NCI-H2227 (cell line): ENCODE measurements around the gene SLC22A23.

ENCODE experiments used
- DNase-seq: peaks from one replicate; lab custom pipeline; 2025; ENCODE audit not compliant: unreplicated experiment; lab: John Stamatoyannopoulos, UW

SLC22A23 gene

DNA sequence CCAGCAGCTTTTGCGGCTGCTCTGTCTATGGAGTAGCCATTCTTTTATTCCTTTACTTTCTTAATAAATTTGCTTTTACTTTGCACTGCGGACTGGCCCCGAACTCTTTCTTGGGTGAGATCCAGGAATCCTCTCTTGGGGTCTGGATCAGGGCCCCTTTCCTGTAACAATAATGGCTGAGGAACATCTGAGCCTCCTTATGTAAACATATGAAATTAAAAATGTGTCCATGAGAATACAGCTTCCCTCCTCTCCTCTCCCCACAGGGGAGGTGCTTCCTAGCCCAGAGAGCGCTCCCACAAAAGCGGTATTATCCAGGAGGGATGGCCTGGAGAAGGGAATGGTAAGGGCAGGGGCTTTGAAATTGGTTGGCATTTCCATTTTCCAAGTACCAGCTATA lies 117.0 kb downstream of the SLC22A23 start:
- DNase-seq, result no peak

DNA sequence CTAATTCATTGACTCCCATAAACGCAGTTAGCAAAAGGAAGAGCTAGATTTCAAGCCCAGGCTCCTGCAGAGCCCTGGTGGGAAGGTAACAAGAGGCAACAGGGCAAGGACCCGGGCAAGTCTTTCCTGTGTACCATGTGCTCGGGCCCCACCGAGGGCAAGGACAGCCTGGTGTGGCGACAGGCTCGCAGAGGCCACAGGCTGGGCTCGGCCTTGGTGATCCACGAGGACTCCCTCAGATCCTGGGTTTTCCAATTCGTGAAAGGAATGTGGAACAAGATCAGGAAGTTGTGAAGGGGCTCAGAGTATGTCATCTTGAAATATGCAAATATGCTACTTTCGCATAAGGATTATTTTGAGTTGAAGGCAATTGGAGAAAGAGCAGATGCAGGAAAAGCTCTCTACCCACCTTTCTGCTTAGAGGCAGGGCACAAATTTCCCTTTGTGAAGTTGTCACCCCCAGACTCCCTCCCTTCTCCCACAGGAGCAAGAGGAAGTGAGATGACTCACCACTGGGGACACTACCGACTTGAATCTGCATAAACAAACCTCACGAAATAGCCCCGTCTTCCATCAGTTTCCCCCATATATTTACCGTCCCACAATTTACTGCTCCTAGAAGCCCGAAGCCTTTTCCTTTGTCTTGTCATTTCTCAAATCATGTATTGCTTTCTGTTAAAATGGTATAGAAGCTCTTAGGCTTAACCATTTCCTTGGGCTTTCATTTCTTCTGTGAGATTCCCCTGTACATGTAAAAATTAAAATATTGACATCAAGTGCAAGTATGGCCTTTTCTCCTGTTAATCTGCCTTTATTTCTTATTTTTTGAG lies 119.1 kb downstream of the SLC22A23 start:
- no peak for DNase-seq

DNA sequence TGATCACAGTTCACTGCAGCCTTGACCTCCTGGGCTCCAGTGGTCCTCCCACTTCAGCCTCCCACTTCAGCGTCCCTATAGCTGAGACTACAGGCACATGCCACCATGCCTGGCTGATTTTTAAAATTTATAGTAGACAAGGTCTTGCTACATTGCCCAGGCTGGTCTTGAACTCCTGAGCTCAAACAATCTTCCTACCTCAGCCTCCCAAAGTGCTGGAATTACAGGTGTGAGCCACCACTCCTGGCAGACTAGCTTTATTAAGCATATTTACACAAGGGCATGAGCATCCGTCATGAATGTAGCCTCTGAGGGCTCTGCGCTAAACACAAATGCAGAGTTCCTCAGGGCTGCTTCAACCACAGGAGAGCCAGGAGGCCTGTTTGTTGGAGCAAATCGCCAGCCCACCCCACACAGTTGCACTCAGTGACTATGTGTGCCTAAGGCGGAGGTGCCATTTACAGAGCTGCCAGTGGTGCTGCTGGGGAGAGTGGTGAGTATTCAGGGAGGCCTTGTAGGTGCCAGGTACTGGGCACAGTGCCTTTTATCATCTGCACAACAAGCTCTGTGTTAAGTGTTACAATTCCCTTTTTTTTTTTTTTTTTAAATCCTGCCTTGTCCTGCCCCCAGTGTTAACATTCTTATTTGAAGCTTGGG lies 119.9 kb downstream of the SLC22A23 start:
- no peak for DNase-seq

DNA sequence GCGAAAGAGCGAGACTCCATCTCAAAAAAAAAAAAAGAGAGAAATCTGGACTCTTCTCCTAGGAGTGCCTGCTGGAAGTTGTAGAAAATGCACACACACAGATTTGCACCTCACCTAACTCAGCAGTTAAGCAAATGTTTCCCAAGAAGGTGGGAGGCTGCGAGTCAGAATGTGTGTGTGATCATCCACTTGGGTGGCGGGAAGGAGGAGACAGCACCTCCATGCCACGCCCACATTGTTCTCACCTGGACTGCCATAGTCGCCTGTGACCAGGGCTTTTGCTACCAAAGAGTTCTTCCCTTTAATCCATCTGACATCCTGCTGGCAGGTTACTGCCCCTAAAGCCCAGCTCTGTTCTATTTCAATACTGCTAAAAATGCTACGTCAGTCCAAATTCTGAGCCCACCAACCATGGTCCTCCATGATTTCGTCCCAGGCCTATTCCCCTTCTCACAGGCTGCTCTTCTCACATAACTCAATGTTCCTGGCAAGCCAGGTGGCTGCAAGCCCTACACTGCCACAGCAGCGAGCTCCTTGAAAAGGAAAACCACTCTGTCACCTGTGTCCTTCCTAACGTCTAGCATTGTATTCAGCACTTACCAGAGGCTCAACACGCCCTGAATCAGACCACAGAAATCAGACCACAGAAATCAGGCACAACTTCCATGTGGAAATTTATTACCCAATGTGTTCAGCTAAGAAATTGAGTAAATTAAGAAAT lies 120.6 kb downstream of the SLC22A23 start:
- DNase-seq, result no peak

DNA sequence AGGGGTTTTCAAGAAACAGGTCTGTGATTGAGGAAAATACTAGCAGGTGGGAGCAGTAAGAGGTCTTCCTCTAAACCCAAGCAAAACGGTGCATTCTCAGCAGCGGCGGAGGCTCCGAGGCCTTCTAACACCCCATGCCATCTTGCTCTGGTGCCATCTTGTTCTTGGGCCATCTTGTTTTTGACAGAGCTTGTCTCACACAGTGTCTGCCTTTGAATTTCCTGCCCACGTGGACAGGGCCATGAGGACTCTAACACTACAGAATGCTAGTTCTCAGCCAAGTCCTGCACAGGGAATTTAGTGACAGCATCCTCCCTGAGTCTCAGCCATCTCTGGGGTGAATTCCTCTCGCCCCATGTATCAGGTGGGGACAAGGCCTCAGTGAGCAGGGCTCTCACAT lies 121.7 kb downstream of the SLC22A23 start:
- DNase-seq, result peak; percentile 57

DNA sequence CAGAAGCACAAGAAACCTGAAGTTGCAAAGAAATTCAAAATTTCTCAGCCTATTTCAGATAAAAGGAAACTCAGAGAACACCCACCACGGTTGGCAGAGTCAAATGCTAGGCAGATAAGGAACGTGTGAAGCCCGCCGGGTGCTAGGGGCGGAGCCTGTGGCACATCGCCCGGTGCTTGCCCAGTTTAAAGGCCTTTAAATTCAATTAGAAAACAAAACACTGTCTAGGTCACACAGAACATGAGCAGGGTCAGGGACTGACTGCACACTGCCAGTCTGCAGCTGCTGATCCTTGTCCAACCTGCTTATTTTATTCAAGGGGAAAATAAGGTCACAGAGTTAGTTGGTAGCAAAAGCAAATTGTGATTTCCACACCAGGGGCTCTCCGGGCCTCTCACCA lies 122.3 kb downstream of the SLC22A23 start:
- DNase-seq, result peak; percentile 82

DNA sequence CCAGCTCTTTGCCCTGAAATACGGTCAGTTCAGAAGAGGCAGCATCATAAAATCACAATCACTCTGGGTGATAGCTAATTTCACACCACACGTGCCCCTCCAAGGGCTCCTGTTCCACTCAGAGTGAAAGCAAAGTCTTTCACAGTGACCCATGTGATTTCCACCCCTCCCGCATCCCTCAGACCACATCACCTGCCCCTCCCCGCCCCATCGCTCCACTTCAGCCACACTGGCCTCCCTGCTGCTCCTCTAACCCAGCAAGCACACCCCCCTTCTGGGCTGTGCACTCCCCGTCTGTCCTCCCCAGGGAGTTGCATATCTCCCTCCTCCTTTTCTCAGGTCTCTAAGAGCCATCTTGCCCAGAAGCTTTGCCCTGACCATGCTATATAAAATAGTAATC lies 123.6 kb downstream of the SLC22A23 start:
- no peak for DNase-seq

DNA sequence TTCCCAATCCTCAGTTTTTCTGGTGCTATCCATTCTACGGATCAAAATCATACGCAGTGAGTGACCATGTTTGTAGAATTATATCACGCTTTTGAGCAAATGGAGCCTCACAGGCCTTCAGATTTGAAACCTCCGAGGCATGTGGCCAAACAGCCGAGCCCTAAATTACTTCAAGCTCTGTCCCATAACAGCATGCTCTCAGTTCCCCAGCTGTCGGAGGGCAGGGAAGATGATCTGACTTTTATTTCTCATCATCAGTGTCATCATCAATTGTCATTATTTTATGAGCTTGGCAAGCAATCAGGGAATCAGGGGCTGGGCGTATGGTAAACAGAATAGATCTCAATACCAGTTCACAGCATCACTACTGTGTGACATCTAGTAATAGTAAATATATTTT lies 124.9 kb downstream of the SLC22A23 start:
- no peak for DNase-seq

DNA sequence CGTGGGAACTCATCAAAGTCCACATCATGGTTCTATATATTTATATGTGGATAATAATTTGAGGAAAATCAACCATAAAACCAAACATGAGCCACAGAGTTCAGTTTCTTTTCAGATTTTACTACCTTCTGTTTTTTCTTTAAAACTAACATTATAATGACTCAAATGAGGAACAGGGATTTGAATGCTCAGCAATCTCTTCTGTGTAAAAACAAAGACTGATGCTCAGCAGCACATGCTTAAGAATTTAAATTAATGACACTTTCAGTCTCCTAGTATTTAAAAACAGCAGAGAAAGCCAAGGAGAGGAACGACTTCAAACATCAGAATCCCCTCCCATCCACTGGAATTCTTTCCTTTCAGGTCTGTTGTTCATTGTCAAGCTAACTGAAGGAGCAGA lies 125.4 kb downstream of the SLC22A23 start:
- no peak for DNase-seq

DNA sequence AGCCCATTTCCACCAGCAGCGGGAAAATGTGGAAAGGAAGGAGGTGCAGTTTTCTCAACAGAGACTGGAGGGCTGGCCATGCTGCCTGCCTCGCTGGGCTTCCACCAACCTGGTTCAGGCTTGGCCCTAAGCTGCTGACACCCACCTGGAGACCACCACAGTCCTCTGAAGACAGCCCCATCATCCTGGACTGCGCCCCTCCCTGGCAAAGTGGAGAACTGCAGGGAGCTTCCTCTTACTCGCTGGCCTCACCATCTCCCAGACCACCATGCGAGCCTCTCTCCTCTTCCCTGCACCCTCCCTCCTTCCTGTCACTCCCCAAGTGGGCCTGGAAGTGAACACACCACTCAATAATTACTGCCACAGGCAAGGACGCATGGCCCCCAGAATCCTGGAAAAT lies 126.7 kb downstream of the SLC22A23 start:
- no peak for DNase-seq

DNA sequence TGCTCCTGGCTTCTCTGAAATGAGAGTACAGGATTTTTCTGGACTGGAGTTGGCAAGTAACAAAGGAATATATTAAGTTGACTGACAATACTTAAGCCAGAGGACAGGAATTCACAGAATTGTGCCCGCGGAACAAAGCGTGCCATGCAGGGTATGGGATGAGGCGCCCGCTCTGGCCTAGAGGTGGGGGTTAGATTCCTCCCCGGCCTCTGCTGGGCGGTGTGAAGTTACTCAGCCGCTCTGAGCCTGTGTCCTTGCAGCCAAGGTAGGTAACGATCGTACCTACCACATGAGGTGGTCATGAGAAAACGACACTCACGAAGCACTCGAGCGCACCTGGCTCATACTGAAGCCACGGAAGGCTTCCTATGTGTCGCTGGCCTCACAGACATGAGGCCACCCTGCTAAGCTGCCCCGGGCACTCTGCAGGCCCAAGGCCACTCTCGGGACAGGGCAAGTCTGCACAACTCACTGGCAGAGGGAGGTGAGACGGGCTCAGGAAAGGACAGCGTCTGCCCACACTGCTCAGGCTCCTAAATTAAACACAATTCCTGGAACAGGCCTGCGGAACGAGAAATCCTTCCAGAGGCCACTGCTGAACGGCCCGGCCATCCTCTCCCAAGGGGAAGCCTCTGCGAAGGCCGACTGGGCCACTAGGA lies 127.3 kb downstream of the SLC22A23 start:
- DNase-seq, result no peak

DNA sequence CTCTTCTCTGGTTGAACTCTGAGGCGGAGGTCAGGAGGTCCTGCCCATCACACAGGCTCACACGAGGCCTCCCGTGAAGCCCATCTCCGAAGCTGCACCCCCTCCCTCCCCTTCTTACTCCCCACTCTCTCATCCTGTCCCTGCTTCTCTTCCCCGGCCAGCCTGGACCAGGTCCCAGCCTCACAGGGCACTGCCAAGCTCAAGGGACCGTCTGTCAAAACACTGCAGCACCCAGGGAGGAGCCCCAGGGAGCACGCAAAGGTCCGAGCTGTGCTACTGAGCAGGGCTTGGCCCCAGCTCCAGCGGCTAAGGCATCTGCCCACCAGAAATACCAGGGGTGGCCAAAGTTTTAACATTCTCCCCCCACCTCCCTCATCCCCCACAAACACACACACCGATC lies 128.1 kb downstream of the SLC22A23 start:
- DNase-seq, result no peak

DNA sequence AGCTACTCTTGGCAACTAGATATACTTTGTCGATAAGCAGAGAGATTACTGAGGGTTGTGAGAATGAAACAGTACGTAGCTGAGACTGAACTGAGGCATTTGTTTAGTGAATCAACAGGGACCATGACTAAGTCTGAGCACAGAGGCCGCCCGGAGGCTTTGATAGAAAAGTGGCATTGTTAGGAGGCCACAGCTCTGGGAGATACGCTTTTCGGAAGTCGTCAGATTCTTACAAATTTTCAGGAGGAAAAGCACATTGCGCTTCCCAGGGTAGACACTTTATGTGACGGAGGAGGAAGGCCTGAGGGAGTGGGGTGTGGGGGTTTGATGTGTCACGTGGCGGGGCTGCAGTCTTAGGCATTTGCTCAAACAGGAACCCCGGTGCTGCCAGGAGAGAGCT lies 128.7 kb downstream of the SLC22A23 start:
- DNase-seq, result no peak

DNA sequence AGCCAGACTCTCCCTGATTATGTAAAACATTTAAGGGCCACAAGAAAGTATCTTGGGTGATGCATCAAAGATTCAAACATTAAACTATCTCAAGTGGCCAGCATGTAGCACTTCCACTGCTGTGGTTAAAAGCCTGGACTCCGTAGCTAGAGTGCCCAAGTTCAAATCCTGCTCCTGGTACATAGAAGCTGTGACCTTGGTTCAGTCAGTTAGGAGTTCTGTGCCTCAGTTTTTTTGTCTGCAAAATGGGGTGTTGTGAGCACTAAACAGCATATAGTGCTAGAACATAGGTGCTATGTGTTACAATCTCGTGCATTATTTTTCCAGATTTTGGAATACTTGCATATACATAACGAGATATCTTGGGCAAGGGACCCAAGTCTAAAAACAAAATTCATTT lies 129.4 kb downstream of the SLC22A23 start:
- no peak for DNase-seq

DNA sequence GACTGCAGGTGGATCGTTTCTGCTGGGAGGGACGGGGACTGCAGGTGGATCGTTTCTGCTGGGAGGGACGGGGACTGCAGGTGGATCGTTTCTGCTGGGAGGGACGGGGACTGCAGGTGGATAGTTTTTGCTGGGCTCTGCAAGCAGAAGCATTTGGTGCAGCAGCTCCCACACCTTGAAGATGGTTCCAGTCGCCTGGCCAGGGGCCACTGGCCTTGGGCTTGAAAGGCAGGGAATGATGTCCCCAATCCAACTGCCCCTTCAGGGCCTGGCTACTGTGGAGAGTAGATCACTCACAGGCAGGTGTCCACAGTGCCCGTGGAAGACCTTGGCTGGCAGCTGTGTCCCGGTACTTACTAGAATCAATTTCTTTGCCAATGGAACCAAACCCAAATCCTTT lies 129.9 kb downstream of the SLC22A23 start:
- DNase-seq, result no peak

DNA sequence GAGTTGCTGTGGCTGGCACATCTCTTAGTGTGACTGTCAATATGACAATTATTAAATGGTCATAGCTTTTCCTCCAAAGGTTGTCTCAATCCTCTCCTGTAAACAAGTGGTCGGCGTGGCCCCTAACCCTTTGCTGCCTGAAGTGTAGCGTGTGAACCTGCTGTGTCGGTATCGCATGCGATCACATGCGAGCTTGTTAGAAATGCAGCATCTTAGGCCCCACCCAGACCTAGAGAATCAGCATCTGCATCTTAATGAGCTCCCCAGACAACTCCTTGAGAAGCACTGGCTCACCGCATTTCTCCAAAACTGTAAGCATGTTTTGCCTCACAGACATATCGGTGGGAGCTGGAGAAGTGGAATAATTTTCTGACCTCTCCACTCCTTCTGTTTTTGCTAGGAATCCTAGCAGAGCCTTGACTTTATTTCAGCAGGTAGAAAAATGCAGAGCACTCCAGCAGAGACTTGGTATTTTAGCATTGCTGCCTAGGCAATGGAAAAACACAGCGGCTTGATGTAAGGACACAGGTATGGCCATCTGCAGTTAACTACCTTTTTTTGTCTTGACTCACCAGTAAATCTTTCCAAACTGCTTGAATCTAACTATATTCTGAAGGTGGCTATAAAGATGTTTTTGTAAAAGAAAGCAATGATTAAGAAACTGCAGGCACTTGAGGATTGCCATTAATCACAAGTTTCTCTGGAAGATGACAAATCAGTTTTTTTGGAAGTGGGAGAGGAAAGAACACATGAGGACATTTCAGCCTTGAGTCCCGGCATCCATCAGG lies 130.5 kb downstream of the SLC22A23 start:
- no peak for DNase-seq

DNA sequence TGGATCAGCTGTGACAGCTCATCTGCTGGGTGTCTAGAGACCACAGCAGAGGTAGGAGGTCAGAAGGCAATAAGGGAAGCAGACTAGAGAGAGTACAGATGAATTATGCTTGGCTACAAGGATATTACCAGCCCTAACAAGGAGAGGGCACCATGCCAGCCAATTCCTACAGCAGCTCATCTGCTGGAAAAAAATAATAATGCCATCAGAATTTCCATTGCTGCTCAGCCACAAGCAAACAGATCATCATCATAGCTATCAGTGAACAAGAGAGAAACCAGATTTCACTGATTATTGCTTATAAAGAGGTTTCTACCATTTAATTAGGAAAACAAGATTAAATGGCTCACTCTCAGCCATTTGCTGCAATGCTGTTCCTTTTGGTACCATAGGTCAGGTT lies 131.6 kb downstream of the SLC22A23 start:
- peak; percentile 12 for DNase-seq

DNA sequence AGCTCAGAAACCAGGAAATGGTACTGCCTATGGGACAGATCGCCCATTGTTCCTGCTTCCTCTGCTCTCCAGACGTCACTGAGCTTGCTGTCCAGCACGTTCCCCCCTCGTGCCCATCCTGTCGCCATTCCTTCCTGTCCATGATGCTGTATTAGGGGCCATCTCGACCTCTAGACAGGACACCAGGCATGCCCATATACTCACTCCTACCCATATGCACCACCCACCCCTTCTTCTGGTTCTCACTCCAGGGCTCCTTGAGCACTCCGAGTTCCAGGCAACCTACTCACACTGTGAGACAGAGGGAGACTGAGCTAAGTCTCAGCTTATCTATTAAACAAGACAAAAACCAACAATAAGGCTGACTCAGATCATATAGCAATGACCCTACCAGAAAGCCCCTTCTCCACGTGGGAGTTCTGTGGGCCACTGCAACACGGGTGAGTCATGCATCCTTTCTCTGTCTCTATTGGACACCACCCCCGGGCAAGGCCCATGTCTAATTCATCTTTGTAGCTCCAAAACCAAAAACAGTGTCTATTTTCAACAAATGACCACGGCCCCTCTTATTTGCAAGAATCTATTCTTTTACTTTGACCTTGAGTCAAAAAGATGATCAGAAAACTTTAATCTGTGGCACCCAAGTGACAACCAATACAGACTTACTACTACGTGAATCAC lies 132.4 kb downstream of the SLC22A23 start:
- DNase-seq, result no peak

DNA sequence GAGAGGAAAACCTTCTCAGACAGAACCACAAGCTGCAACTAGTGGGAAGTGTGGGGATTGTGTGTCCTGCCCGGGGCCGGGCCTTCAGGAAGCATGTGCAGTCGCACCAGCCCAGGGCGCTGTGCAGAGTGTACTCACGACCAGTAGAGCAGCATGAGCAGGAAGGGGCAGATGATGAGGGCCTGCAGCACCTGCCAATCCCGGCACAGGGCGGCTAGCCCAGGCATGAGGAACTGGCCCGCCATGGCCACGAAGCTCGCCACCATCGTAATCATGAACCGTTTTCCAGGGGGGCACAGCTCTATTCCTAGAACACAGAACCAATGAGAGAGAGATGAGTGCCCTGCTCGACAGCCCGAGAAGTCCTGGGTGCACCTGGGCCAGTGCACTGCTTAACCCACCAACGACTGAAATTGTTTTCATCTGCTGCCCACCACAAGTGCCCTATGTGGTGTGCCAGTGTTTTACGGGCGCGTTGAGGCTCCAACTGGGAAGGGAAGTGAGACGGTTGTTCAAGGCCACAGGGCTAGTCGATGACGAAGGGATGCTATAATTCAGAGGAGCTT lies 133.1 kb downstream of the SLC22A23 start:
- DNase-seq, result no peak

DNA sequence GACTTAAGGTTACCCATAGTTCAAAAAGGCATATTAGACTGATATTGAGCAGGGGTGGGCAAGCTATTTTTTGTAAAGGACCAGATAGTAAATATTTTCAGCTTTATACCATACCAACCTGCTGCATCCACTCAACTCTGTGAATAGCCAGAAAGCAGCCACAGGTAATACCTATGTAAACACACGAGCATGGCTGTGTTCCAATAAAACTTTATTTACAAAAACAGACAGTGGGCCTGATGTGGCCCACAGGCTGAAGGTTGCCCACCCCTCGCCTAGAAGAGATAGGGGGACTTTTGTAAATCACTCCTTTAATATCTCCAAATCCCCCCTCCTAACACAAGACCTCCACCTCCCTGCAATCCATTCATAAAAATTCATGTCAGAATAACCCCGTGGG lies 133.7 kb downstream of the SLC22A23 start:
- no peak for DNase-seq
